OCI-LY3 (cell line): ENCODE results near the gene PPP1R12B.
"Not testable (repeated sequence)": the region's sequence is repeated elsewhere in the genome, so short reads cannot be mapped to it uniquely, and the experiment has no call there.

ENCODE experiments used
- H2AFZ ChIP-seq: fragments of 200-600, 300-600 bp; shearing (Covaris generic); 2 replicates; pipeline ENCODE4 v1.6.0; 2014; ENCODE audit warnings: antibody characterized with exemption, low read depth, low read length
- H3K27ac ChIP-seq: fragments of 200-600, 300-600 bp; sonication (generic); 2 replicates; pipeline ENCODE4 v1.5.1; 2014; ENCODE audit warnings: mild to moderate bottlenecking, low read length, moderate library complexity, mixed read lengths
- H3K27me3 ChIP-seq: fragments of 200-600, 300-600 bp; sonication (generic); 2 replicates; pipeline ENCODE4 v1.6.1; 2014; ENCODE audit warnings: low read depth, low read length, mixed read lengths
- H3K36me3 ChIP-seq: fragments of 200-600, 300-600 bp; sonication (generic); replicated peaks from 2 replicates; pipeline ENCODE3; 2014; ENCODE audit warnings: low read depth, low read length, mixed read lengths
- H3K4me1 ChIP-seq: fragments of 300-600, 200-600 bp; sonication (generic); 2 replicates; pipeline ENCODE4 v1.6.1; 2014; ENCODE audit warnings: low read length, mixed read lengths
- H3K4me2 ChIP-seq: fragments of 200-600, 300-600 bp; sonication (generic); 2 replicates; pipeline ENCODE4 v1.6.1; 2014; ENCODE audit warnings: low read length, mixed read lengths
- H3K4me3 ChIP-seq: fragments of 300-600, 200-600 bp; sonication (generic); 2 replicates; pipeline ENCODE4 v1.5.1; 2014; ENCODE audit warnings: antibody characterized with exemption, mild to moderate bottlenecking, low read length, moderate library complexity
- H3K79me2 ChIP-seq: fragments of 300-600, 200-600 bp; shearing (Covaris generic); 2 replicates; pipeline ENCODE4 v1.6.1; 2014; ENCODE audit warnings: mild to moderate bottlenecking, low read length, mixed read lengths
- H3K9ac ChIP-seq: fragments of 300-600, 200-600 bp; shearing (Covaris generic); 2 replicates; pipeline ENCODE4 v1.6.0; 2014; ENCODE audit warnings: mild to moderate bottlenecking, low read length, moderate library complexity
- H3K9me3 ChIP-seq: fragments of 200-600, 300-600 bp; shearing (Covaris generic); 2 replicates; pipeline ENCODE4 v1.6.1; 2014; ENCODE audit warnings: low read length, mixed read lengths; ENCODE audit not compliant: insufficient read depth
- H4K20me1 ChIP-seq: fragments of 200-600, 300-600 bp; sonication (generic); 2 replicates; pipeline ENCODE4 v1.6.1; 2016; ENCODE audit warnings: low read length, mixed read lengths; ENCODE audit not compliant: insufficient read depth
- EZH2phosphoT487 ChIP-seq: fragments of 200-600 bp; shearing (Covaris generic); IDR thresholded peaks from 2 replicates; pipeline ENCODE4 v1.6.1; 2018; ENCODE audit warnings: antibody characterized with exemption, mixed run types, low read depth
- TF ChIP-seq, protein P1 (sequence below): fragments of 200-600, 300-600 bp; sonication (generic); IDR thresholded peaks from 2 replicates; pipeline ENCODE4 v1.5.1; 2014; ENCODE audit warnings: antibody characterized with exemption, low read length, low read depth

The PPP1R12B gene

DNA sequence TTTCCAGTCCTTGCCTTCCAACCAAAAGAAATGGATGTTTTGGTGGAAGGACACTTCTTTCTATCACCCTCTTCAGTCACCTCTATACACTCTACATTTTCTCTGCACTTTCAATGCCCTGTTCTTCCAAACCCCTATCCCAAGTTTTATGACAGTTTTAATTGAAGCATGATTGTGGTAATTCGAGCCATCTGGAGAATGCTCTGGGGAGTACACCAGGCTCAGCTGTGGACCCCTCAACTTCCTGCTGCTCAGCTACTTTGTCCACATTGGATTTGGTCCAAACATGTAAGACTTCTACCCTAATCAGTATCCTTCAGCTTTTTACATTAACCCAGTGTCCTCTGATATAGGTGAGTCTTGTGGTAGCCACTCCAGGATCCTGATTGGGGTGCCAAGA is 232.1 kb downstream of the PPP1R12B start:
- Histone ChIP-seq H3K27me3 (no peaks in the 10 kb centered on the region), H3K9ac (no peak overlapping the region), H3K79me2 (no peaks in the 10 kb centered on the region), H4K20me1 (no peaks in the 10 kb centered on the region), H3K4me1 (peaks cover 15% of the 10 kb centered on the region), H3K36me3 (no peaks in the 10 kb centered on the region), H2AFZ (no peak overlapping the region), H3K4me2 (no peak overlapping the region), H3K4me3 (no peak overlapping the region), H3K27ac (no peak overlapping the region), H3K9me3 (no peaks in the 10 kb centered on the region)
- TF ChIP-seq, protein P1, sequence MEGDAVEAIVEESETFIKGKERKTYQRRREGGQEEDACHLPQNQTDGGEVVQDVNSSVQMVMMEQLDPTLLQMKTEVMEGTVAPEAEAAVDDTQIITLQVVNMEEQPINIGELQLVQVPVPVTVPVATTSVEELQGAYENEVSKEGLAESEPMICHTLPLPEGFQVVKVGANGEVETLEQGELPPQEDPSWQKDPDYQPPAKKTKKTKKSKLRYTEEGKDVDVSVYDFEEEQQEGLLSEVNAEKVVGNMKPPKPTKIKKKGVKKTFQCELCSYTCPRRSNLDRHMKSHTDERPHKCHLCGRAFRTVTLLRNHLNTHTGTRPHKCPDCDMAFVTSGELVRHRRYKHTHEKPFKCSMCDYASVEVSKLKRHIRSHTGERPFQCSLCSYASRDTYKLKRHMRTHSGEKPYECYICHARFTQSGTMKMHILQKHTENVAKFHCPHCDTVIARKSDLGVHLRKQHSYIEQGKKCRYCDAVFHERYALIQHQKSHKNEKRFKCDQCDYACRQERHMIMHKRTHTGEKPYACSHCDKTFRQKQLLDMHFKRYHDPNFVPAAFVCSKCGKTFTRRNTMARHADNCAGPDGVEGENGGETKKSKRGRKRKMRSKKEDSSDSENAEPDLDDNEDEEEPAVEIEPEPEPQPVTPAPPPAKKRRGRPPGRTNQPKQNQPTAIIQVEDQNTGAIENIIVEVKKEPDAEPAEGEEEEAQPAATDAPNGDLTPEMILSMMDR = no peak
- TF ChIP-seq EZH2phosphoT487 = no peak

DNA sequence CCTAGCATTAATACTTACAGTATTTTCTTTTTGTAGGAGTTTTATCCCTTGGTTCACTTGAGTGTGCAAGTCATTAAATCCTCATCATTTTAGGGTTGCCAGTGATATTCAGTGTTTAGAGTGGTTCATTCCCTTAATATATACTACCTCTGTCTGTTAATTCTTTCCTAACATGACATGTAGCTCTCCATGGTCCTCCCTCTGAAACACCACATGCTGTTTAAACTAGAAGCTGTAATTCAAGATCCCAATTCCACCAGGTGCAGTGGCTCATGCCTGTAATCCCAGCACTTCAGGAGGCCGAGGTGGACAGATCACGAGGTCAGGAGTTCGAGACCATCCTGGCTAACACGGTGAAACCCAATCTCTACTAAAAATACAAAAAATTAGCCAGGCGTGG is 233.9 kb downstream of the PPP1R12B start:
- H3K4me1 ChIP-seq = peaks cover 25% of the 10 kb centered on the region
- H3K9me3 ChIP-seq, H3K36me3 ChIP-seq, H3K79me2 ChIP-seq, H4K20me1 ChIP-seq, H3K4me3 ChIP-seq, H2AFZ ChIP-seq, H3K27ac ChIP-seq, H3K4me2 ChIP-seq, H3K27me3 ChIP-seq, H3K9ac ChIP-seq: not testable (repeated sequence)

DNA sequence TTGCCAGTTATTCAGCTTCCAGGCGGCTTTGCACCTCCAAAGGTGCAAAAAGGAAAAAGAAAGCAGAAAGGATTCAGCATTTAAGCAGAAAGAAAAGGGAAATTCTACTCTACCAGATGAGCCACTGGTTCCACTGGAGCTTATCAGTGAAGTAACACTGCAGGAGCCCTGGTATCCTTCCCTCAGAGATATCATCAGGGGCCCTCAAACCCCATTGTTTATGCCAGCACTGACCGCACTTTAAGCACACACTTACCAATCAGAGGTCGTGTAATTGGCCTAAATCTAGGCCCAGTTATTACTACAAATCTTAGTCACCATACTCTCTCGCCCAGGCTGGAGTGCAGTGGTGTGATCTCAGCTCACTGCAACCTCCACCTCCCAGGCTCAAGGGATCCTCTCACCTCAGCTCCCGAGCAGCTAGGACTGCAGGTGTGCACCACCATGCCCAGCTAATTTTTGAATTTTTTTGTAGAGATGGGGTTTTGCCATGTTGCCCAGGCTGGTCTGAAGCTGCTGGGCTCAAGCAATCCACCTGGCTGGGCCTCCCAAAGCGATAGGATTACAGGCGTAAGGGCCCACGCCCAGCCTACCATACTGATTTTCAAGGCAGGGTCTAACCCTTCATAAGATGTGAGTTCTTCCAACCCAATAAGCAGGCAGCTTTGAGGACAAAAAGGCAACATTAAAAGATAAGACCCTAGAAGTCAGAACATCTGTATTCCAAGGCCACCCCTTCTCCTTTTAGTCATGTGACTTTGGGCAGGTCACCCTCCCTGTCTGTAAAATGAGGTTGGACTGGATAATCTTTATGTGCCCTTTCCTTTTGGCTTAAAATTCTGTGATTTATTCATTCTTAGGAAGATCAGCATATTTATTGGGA is 236.4 kb downstream of the PPP1R12B start:
- H3K27ac ChIP-seq = no peak overlapping the region
- peaks cover 15% of the 10 kb centered on the region for H3K4me1 ChIP-seq
- TF ChIP-seq EZH2phosphoT487 = no peak
- TF ChIP-seq, protein P1 = no peak
- H3K27me3 ChIP-seq = no peaks in the 10 kb centered on the region
- no peak overlapping the region for H3K4me2 ChIP-seq
- no peak overlapping the region for H3K4me3 ChIP-seq
- no peaks in the 10 kb centered on the region for H4K20me1 ChIP-seq
- H3K9me3 ChIP-seq = no peaks in the 10 kb centered on the region
- H3K36me3 ChIP-seq = no peaks in the 10 kb centered on the region
- no peaks in the 10 kb centered on the region for H3K79me2 ChIP-seq
- H3K9ac ChIP-seq = no peak overlapping the region
- no peak overlapping the region for H2AFZ ChIP-seq

DNA sequence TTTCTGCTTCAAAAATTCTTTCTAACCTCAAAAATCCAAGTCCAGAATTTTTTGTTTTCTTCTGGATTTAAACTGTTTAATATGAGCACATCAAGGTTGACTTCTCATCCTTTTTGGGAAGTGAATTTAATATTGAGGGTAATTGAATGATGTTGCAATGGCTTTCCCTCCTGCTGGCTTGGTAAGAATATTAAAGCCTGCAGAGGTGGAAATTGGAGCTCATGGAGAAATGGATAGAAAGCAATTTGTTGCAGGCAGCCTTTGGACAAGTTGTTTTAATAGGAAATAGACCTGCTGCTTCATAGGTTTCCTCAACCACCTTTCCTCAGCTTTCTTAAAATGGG is 237.1 kb downstream of the PPP1R12B start:
- no peak overlapping the region for H2AFZ ChIP-seq
- H3K9ac ChIP-seq = no peak overlapping the region
- H3K9me3 ChIP-seq = no peaks in the 10 kb centered on the region
- no peaks in the 10 kb centered on the region for H3K27me3 ChIP-seq
- no peaks in the 10 kb centered on the region for H4K20me1 ChIP-seq
- H3K36me3 ChIP-seq = no peaks in the 10 kb centered on the region
- H3K4me1 ChIP-seq = peaks cover 15% of the 10 kb centered on the region
- H3K79me2 ChIP-seq = no peaks in the 10 kb centered on the region
- no peak overlapping the region for H3K27ac ChIP-seq
- H3K4me3 ChIP-seq = no peak overlapping the region
- TF ChIP-seq, protein P1 = no peak
- no peak for TF ChIP-seq EZH2phosphoT487
- H3K4me2 ChIP-seq = no peak overlapping the region
